ENCODE data around the gene CDC42BPG.

CDC42BPG gene

DNA sequence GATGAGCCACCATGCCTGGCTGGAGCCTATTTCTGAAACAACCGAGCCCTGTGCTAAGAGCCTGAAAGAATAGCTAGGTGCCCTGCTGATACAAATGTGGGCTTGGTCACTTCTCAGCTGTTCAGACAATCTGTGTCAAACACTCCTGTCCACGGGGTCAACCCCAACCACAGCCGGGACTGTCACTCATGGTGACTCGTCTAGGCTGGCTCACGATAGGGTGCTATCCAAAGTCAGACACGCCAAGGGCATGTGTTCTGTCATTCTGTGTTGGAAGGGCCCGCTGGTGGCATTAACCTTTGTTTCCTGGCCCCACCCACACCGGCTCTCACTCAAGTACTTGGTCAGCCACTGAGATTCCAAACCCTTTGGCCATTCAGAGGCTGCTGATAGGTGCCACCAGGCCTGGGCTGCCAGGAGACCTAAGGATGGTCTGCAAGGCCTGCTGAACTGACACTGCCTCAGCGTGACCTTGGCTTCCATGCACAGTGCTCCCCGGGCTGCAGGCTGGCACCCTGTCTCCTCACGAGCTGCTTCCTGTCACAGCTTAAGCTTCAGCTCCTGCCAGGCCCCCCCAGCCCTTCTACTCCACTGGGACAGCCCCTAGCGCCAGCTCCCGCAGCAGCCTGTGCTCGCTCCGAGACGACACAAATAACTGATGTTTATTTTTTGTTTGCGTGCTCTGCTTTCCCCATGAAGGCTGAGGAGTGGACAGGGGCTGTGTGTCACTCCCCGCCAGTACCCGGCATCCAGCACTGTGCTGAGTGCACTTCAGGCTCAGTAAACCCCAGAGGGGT, 14.2 kb upstream of the CDC42BPG start:
- H3K9ac ChIP-seq (ENCODE audit: low read length), result peak overlapping the region; percentile 67
- H4K20me1 ChIP-seq (ENCODE audit: insufficient read depth, low read length), result no peaks in the 10 kb centered on the region
- H3F3A ChIP-seq (ENCODE audit: insufficient read depth, low read length), result peaks cover 19% of the 10 kb centered on the region
- DNase-seq, result no peak
- TF ChIP-seq EZH2 (optimal IDR thresholded peaks at IDR 0.05; ENCODE audit: low read depth, low read length) (no peak), CTCF (IDR thresholded peaks at IDR 0.05; ENCODE audit: low read length) (no peak), EZH2phosphoT487 (IDR thresholded peaks at IDR 0.05; ENCODE audit: low read length) (no peak)
- no peak overlapping the region for H2AFZ ChIP-seq (ENCODE audit: low read length)
- H3K27me3 ChIP-seq (replicated peaks; ENCODE audit: insufficient read depth, low read length), result no peaks in the 10 kb centered on the region
- H3K4me3 ChIP-seq (ENCODE audit: low read length), result peak overlapping the region; percentile 21; the same call in 1 of the 2 replicates
- H3K4me2 ChIP-seq (ENCODE audit: low read depth, low read length), result peak overlapping the region; percentile 83
- no peaks in the 10 kb centered on the region for H3K9me3 ChIP-seq (replicated peaks; ENCODE audit: insufficient read depth, low read length)
- no peaks in the 10 kb centered on the region for H3K9me2 ChIP-seq (replicated peaks; ENCODE audit: insufficient read depth, low read length)
- peak overlapping the region; percentile 97 for H3K27ac ChIP-seq (ENCODE audit: low read length)
- H3K79me2 ChIP-seq (ENCODE audit: low read length), result peaks cover 38% of the 10 kb centered on the region
- peaks cover 29% of the 10 kb centered on the region for H3K4me1 ChIP-seq (ENCODE audit: low read length)
- H3K36me3 ChIP-seq (replicated peaks; ENCODE audit: insufficient read depth, low read length), result 0 out of 2 replicates have a peak, but pooled peaks cover 5% of the 10 kb centered on the region

- Histone ChIP-seq H3K27me3 (replicated peaks; ENCODE audit: insufficient read depth, low read length) (no peaks in the 10 kb centered on the region), H3F3A (ENCODE audit: insufficient read depth, low read length) (peaks cover 21% of the 10 kb centered on the region), H3K4me2 (ENCODE audit: low read depth, low read length) (no peak overlapping the region), H3K9me2 (replicated peaks; ENCODE audit: insufficient read depth, low read length) (no peaks in the 10 kb centered on the region), H3K36me3 (replicated peaks; ENCODE audit: insufficient read depth, low read length) (0 out of 2 replicates have a peak, but pooled peaks cover 5% of the 10 kb centered on the region), H3K9me3 (replicated peaks; ENCODE audit: insufficient read depth, low read length) (no peaks in the 10 kb centered on the region), H3K27ac (ENCODE audit: low read length) (no peak overlapping the region), H3K4me3 (ENCODE audit: low read length) (no peak overlapping the region), H3K79me2 (ENCODE audit: low read length) (peaks cover 26% of the 10 kb centered on the region), H3K4me1 (ENCODE audit: low read length) (peaks cover 40% of the 10 kb centered on the region), H4K20me1 (ENCODE audit: insufficient read depth, low read length) (no peaks in the 10 kb centered on the region), H3K9ac (ENCODE audit: low read length) (no peak overlapping the region), H2AFZ (ENCODE audit: low read length) (no peak overlapping the region)
- no peak for TF ChIP-seq EZH2 (optimal IDR thresholded peaks at IDR 0.05; ENCODE audit: low read depth, low read length)
- TF ChIP-seq EZH2phosphoT487 (IDR thresholded peaks at IDR 0.05; ENCODE audit: low read length), result no peak
- TF ChIP-seq CTCF (IDR thresholded peaks at IDR 0.05; ENCODE audit: low read length), result no peak
- no peak for DNase-seq
Measured at GRCh38 chr11:64857485-64857884, 13.0 kb upstream of the CDC42BPG start.

DNA sequence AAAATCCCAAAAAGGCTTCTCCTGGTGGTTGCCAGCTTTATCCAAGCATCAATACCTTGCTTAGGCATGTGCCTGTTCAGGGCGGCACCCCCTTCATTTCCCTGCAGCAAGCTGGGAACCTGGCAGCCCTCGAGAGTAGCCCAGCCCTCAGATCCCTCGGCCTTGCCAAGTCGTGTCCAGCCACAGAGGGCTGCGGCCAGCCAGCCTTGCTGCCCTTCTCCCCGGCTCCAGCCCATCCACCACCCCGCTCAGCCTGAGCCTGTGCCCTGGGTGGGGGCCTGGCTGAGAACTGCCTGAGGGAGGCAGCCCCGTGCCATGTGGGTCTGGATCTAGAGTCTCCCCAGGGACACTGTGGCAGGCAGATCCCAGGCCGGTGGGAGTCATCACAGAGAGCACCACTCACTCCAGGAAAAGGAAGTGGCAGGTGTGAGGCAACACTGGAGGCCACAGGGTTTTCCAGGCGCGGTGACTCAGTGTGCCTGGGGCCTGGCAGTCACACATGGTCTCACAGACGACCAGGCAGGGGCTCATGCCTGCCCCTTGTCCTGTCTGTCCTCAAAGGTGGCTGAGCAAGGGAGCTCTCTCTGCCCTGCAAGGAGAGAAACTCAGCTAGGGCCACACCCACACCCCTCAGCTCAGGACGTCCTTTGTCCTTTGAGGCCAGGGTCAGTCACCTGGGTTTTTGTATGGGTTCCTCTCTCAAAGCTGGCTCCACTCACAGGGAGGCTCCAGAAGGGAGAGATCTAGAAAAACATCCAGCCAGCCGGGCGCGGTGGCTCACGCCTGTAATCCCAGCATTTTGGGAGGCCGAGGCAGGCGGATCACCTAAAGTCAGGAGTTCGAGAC, 12.2 kb upstream of the CDC42BPG start:
- Histone ChIP-seq H3K27me3 (replicated peaks; ENCODE audit: insufficient read depth, low read length) (no peaks in the 10 kb centered on the region), H3K4me2 (ENCODE audit: low read depth, low read length) (no peak overlapping the region), H4K20me1 (ENCODE audit: insufficient read depth, low read length) (no peaks in the 10 kb centered on the region), H3K36me3 (replicated peaks; ENCODE audit: insufficient read depth, low read length) (0 out of 2 replicates have a peak, but pooled peaks cover 5% of the 10 kb centered on the region), H3K9ac (ENCODE audit: low read length) (no peak overlapping the region), H3K9me3 (replicated peaks; ENCODE audit: insufficient read depth, low read length) (no peaks in the 10 kb centered on the region), H3K4me3 (ENCODE audit: low read length) (no peak overlapping the region), H3F3A (ENCODE audit: insufficient read depth, low read length) (peaks cover 30% of the 10 kb centered on the region), H3K79me2 (ENCODE audit: low read length) (peaks cover 20% of the 10 kb centered on the region), H3K4me1 (ENCODE audit: low read length) (peaks cover 49% of the 10 kb centered on the region), H3K9me2 (replicated peaks; ENCODE audit: insufficient read depth, low read length) (no peaks in the 10 kb centered on the region), H2AFZ (ENCODE audit: low read length) (no peak overlapping the region), H3K27ac (ENCODE audit: low read length) (no peak overlapping the region)
- no peak for DNase-seq
- no peak for TF ChIP-seq EZH2phosphoT487 (IDR thresholded peaks at IDR 0.05; ENCODE audit: low read length)
- TF ChIP-seq CTCF (IDR thresholded peaks at IDR 0.05; ENCODE audit: low read length), result no peak
- no peak for TF ChIP-seq EZH2 (optimal IDR thresholded peaks at IDR 0.05; ENCODE audit: low read depth, low read length)
